ES-I3 (cell line): ENCODE measurements around the gene STXBP1.
"Not testable (repeated sequence)": the region's sequence is repeated elsewhere in the genome, so short reads cannot be mapped to it uniquely, and the experiment has no call there.

Experiments
- H3K36me3 ChIP-seq: 2 replicates; pipeline ENCODE4 v1.6.1; 2013; ENCODE audit warnings: mild to moderate bottlenecking, low read length, control low read depth, moderate library complexity; ENCODE audit not compliant: insufficient read depth
- H3K4me1 ChIP-seq: 2 replicates; pipeline ENCODE4 v1.6.1; 2013; ENCODE audit warnings: mild to moderate bottlenecking, control low read depth, low read length; ENCODE audit not compliant: insufficient read depth
- H3K9ac ChIP-seq: 2 replicates; pipeline ENCODE4 v1.6.1; 2013; ENCODE audit warnings: low read depth, mild to moderate bottlenecking, low read length, moderate library complexity
- H3K9me3 ChIP-seq: 2 replicates; pipeline ENCODE4 v1.6.1; 2013; ENCODE audit warnings: mild to moderate bottlenecking, low read length, moderate library complexity; ENCODE audit not compliant: control insufficient read depth, insufficient read depth

Gene STXBP1

GRCh38 chr9:127571971-127572370 is 40.1 kb upstream of the STXBP1 start:
- Histone ChIP-seq H3K4me1 (peaks cover 11% of the 10 kb centered on the region; the same call in 1 of the 2 replicates), H3K36me3 (no peaks in the 10 kb centered on the region), H3K9me3 (no peaks in the 10 kb centered on the region), H3K9ac (no peak overlapping the region)

DNA sequence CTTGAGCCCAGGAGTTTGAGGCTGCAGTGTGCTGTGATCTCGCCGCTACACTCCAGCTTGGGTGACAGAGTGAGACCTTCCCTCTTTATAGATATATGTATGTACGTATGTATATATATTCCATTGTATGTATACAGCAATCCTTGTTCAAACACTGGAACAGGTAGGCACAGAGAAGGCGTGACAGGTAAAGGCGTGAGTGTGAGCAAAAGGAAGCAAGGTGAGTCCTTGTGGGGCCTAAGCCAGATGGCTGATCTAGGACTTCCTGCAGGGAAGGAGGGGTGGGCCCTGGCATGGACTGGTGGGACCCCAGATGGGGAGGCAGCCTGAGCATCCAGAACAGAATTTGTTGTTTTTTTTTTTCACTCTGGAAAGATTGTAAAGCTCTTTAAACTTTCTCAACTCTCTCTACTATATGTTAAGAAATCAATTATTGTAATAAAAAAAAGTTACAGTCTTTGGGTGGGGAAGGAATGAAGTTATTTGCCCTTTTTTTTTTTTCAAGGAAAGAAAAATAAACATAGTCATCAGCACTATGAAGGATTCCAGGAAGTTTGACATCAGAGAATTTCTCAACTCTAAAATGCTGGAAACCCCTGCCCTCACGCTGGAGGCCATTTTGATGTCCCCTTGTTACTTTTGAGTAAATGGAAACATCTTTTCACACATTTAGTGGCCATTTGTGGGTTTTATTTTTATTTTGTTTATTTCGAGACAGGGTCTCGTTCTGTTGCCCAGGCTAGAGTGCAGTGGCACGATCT is 38.9 kb upstream of the STXBP1 start:
- Histone ChIP-seq H3K9ac (no peak overlapping the region), H3K36me3 (no peaks in the 10 kb centered on the region), H3K4me1 (peaks cover 6% of the 10 kb centered on the region; the same call in 1 of the 2 replicates), H3K9me3 (no peaks in the 10 kb centered on the region)

GRCh38 chr9:127574072-127574993 is 37.7 kb upstream of the STXBP1 start:
- Histone ChIP-seq H3K9me3 (no peaks in the 10 kb centered on the region), H3K4me1 (peaks cover 9% of the 10 kb centered on the region; the same call in 1 of the 2 replicates), H3K9ac (no peak overlapping the region), H3K36me3 (no peaks in the 10 kb centered on the region)

GRCh38 chr9:127575875-127576778 is 36.0 kb upstream of the STXBP1 start:
- Histone ChIP-seq H3K9ac (no peak overlapping the region), H3K4me1 (peaks cover 5% of the 10 kb centered on the region; the same call in 1 of the 2 replicates), H3K9me3 (no peaks in the 10 kb centered on the region), H3K36me3 (no peaks in the 10 kb centered on the region)

GRCh38 chr9:127577194-127577593 is 34.9 kb upstream of the STXBP1 start:
- not testable (repeated sequence) for H3K9me3 ChIP-seq, H3K9ac ChIP-seq, H3K36me3 ChIP-seq, H3K4me1 ChIP-seq

DNA sequence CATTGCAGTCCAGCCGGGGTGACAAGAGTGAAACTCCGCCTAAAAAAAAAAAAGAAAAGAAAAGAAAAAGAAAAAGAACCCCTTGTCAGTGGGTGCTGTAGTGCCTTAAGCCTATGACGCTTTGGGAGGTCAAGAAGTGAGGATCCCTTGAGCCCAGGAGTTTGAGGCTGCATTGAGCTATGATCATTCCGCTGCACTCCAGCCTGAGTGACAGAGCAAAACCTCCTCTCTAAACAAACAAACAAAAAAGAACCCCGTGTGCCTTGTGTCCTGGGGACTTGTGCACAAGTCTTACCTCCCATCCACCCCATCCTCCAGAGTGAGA is 33.5 kb upstream of the STXBP1 start:
- no peak overlapping the region for H3K9ac ChIP-seq
- no peaks in the 10 kb centered on the region for H3K9me3 ChIP-seq
- H3K4me1 ChIP-seq: peaks cover 5% of the 10 kb centered on the region; the same call in 1 of the 2 replicates

DNA sequence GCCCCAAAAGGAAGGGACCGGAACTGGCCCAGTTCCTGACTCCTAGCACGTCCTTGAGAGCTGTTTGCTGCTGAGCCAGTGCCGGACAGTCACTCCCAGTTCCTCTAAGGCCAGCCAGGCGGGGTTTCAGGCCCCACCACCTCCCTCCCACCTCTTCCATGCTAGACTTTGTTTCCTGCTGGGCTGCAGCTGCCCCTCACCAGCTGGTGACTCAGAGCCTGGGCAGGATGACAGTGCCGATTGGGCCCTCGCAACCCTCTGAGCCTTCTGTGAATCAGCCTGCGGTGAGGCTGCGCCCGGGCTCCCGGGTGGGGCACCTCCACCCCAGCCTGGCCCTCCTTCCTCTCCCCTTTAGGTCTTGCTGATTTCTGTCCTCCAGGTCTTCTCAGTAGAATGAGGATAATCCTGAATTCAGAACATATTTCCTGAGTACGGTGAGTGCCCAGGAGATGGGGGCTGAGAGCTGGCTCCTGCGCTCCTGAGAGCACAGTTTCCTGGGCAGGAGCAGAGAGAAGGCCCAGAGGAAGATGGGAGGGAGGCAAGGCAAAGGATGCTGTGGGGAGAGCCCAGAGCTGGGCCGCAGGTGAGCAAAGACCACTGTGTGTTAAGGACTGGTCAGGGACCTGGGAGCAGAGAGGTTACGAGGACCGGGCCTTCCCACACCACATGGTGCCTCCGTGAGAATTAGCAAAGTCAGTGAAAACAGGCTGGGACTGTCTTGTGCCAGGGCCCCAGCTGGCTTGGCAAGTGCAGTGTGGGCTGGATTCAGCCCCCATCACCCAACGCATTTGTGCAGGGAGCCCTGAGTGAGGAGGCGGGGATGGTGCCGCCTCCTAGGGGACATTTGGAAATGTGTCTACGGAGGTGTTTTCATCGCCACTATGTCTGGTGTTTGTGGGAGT is 32.9 kb upstream of the STXBP1 start:
- H3K9ac ChIP-seq: no peak overlapping the region
- no peaks in the 10 kb centered on the region for H3K9me3 ChIP-seq
- H3K4me1 ChIP-seq: peaks cover 5% of the 10 kb centered on the region; the same call in 1 of the 2 replicates
- H3K36me3 ChIP-seq: no peaks in the 10 kb centered on the region

More for the DNA sequence above, 33.5 kb upstream of the STXBP1 start:
- no peaks in the 10 kb centered on the region for H3K36me3 ChIP-seq

DNA sequence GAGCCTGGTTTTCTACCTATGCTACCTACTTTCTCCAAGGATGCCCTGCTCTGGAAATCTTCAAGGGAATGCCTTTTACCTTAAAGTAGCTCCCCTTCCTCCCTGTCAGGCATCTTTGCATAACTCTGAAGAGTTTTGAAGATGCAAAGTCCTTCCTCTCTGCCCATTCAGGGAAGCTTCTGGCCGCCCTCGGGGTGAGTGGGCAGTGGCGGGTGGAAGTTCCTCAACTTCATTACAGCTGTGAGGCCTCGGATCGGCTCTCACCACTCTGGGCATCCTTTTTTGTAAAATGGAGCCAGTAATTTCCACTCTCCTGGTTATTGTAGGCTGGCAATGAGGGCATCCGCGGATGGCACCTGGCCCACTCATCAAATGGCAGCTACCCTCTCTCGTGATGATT is 31.7 kb upstream of the STXBP1 start:
- Histone ChIP-seq H3K36me3 (no peaks in the 10 kb centered on the region), H3K9me3 (no peaks in the 10 kb centered on the region), H3K9ac (no peak overlapping the region), H3K4me1 (peaks cover 5% of the 10 kb centered on the region; the same call in 1 of the 2 replicates)

- H3K36me3 ChIP-seq: no peaks in the 10 kb centered on the region
- peaks cover 5% of the 10 kb centered on the region; the same call in 1 of the 2 replicates for H3K4me1 ChIP-seq
- H3K9ac ChIP-seq: no peak overlapping the region
- no peaks in the 10 kb centered on the region for H3K9me3 ChIP-seq
These were observed 31.1 kb upstream of the STXBP1 start for GRCh38 chr9:127580879-127581475.

- not testable (repeated sequence) for H3K36me3 ChIP-seq, H3K4me1 ChIP-seq, H3K9ac ChIP-seq, H3K9me3 ChIP-seq
These were observed 27.6 kb upstream of the STXBP1 start for GRCh38 chr9:127584474-127584805.

DNA sequence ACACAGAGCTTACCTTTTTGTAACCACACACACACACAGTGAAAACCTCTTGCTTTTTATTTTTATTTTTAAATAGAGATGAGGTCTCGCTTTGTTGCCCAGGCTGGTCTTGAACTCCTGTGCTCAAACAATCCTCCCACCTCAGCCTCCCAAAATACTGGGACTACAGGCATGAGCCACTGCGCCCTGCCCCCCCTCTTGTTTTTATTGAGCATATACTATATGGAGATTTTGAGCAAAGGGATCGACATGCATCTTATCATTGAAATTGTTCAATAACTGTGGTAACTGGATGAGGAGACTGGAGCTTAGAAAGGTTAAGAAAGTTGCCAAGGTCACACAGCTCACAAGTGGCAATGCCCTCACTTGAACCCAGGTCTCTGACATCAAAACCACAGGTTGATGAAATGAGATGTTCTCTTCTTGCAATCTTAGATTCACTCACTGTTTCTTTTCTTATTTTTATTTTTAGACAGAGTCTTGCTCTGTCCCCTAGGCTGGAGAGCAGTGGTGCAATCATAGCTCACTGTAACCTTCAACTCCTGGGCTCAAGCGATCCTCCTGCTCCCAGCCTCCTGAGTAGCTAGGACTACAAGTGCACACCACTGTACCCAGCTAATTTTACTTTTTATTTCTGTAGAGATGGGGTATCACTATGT is 26.8 kb upstream of the STXBP1 start:
- Histone ChIP-seq H3K9me3 (no peaks in the 10 kb centered on the region), H3K4me1 (peaks cover 10% of the 10 kb centered on the region), H3K36me3 (no peaks in the 10 kb centered on the region), H3K9ac (no peak overlapping the region)

- H3K4me1 ChIP-seq: peaks cover 10% of the 10 kb centered on the region
These were observed 26.0 kb upstream of the STXBP1 start for GRCh38 chr9:127586096-127586495.

DNA sequence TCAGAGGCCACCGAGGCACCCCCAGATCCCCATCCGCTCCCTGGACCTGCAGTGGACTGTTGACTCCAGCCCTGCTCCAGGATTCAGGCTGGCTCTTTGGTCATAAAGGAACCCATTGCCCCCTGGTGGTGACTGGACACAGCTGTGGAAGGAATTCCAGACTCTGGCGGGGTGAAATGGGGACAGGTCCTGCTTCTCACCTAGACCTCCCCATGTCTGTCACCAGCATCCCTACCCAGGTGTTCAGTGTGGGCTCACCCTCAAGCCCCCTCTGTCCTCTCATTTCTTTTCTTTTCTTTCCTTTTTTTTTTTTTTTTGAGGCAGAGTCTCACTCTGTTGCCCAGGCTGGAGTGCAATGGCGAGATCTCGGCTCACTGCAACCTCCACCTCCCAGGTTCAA is 25.5 kb upstream of the STXBP1 start:
- Histone ChIP-seq H3K9me3 (no peaks in the 10 kb centered on the region), H3K9ac (no peak overlapping the region), H3K36me3 (no peaks in the 10 kb centered on the region), H3K4me1 (peaks cover 10% of the 10 kb centered on the region)

More at GRCh38 chr9:127586096-127586495, 26.0 kb upstream of the STXBP1 start:
- no peak overlapping the region for H3K9ac ChIP-seq
- H3K36me3 ChIP-seq: no peaks in the 10 kb centered on the region
- no peaks in the 10 kb centered on the region for H3K9me3 ChIP-seq
